Pancreas (tissue), 10 donors: ENCODE data around the gene CITED4. TPM values are rescaled to one million over a fixed set of nuclear protein-coding genes. Genes with fewer than 3 reads are reported as not detected.

ENCODE experiments used
- ATAC-seq, 4 donors: fragments of 200-7000 bp; cut with Tn5 transposase; one replicate each; pipeline versions ENCODE4 v1.8.0 to v1.9.1; 2020; ENCODE audit warnings: mild to moderate bottlenecking in 4 of 4, moderate library complexity in 4 of 4
- DNase-seq, 6 donors: peaks; one replicate each; pipeline ENCODE4 v3.0.0-alpha.2; 2020
- FAIRE-seq: peaks from 2 replicates; lab custom pipeline; 2012; peaks lifted over from hg19 to GRCh38; lab: Jason Lieb, UNC
- H3K27ac ChIP-seq, 4 donors: fragments of 200-600 bp; sonication (generic); 1 replicate in 3 of 4; 2 replicates in 1 of 4; pipeline versions ENCODE4 v1.5.0 to v1.8.0; 2020
- H3K27me3 ChIP-seq, 4 donors: fragments of 200-600 bp; one replicate each; pipeline ENCODE4 v1.8.0; 2021
- H3K36me3 ChIP-seq, 3 donors: fragments of 200-600 bp; sonication (generic) in 1 of 3; one replicate each; pipeline versions ENCODE4 v1.5.0 to v1.8.0; 2020 to 2021
- H3K4me1 ChIP-seq, 3 donors: fragments of 200-600 bp; one replicate each; pipeline ENCODE4 v1.8.0; 2021
- H3K4me3 ChIP-seq, 4 donors: fragments of 200-600 bp; sonication (generic) in 2 of 4; one replicate each; pipeline versions ENCODE4 v1.5.0 to v1.8.0; 2020 to 2021
- H3K9me3 ChIP-seq, 4 donors: fragments of 200-600 bp; one replicate each; pipeline ENCODE4 v1.8.0; 2021
- WGBS, 2 donors: extraction: QIAGEN DNeasy Blood & Tissue Kit; methylation state at CpG; one replicate each; pipeline ENCODE4 v1.1.7; 2013; 5-methylcytosine and 5-hydroxymethylcytosine counted together
- intact Hi-C, 3 donors: fragments of 100-400 bp; cut with DNase I; formaldehyde crosslinking; loops; one replicate each; pipeline versions ENCODE4 v1.11.1 to v1.14.2; 2022
- polyA plus RNA-seq, 2 donors: library from polyadenylated mRNA; stranded (reverse); fragments of 200-250 nt; gene quantifications; one replicate each; pipeline ENCODE4 v1.2.3, GENCODE V29; 2013
- total RNA-seq, 6 donors: library from RNA; stranded (reverse); fragmentation: NEBNext Ultra II Directional in 4 of 6; extraction: Animal tissue kit (Norgen Biotek cat#: 25700) in 4 of 6; gene quantifications; one replicate each; pipeline versions ENCODE4 v1.2.1 to v1.2.4, GENCODE V29; 2021 to 2023
- TF ChIP-seq, protein P1 (sequence below), 4 donors: fragments of 200-600 bp; sonication (generic) in 3 of 4; IDR thresholded peaks; one replicate each; pipeline versions ENCODE4 v1.5.0 to v1.8.0; 2021; ENCODE audit warnings: antibody characterized with exemption in 4 of 4
- donor health status: healthy with polysubstance abuse.
- donor health status: DM: no; HTN: no; CAD: no; lungs with moderate emphysema.
- donor health status: DM: no; HTN: no; CAD: no.
- donor health status: control.
- donor health status: control.
- donor health status: Bipolar disorder and iron deficiency.
- donor health status: DM: yes; HTN: yes; CAD: no.
- donor health status: DM: no; HTN: no; CAD: no.
- donor health status: DM: no; HTN: no; CAD: no.
- donor health status: DM: yes; HTN: yes; CAD: no.

CITED4 gene
- total and polyA plus RNA-seq, 8 donors = 41.1 to 81.2 (median 51.1) TPM

DNA sequence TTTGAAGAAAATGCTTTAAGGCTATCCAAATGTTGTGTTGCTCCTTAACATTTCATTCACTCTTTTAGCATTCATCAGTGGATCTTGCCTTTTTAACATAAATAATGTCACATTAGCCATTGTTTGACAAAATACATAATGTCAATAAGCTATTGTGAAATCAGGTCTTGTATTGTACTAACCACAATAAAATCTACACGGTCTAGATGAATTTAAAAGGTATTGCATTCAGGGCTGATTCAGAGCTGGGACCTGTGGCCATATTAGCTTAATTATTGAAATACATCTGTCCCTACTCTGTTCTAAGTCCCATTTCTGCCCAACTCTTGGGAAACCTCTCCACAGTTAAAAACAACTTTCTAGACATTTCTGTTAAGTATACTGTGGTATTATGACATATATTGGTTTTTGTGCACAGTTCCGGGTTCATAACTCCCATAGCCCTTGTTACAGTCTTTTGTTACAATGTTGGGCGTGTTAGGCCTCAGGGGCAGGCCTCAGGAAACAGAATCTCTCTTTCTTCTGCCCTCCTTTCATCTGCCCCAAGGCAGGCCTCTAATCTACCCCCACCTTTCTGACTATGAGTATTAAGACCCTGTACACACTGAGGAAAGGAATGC is 44.7 kb upstream of the CITED4 start:
- no peaks in the 10 kb centered on the region for H3K9me3 ChIP-seq
- intact Hi-C loops = no loop called here
- FAIRE-seq (no peak), DNase-seq (no peak), ATAC-seq (no peak)
- no peak overlapping the region for H3K4me3 ChIP-seq
- no peaks in the 10 kb centered on the region for H3K4me1 ChIP-seq
- TF ChIP-seq, protein P1, sequence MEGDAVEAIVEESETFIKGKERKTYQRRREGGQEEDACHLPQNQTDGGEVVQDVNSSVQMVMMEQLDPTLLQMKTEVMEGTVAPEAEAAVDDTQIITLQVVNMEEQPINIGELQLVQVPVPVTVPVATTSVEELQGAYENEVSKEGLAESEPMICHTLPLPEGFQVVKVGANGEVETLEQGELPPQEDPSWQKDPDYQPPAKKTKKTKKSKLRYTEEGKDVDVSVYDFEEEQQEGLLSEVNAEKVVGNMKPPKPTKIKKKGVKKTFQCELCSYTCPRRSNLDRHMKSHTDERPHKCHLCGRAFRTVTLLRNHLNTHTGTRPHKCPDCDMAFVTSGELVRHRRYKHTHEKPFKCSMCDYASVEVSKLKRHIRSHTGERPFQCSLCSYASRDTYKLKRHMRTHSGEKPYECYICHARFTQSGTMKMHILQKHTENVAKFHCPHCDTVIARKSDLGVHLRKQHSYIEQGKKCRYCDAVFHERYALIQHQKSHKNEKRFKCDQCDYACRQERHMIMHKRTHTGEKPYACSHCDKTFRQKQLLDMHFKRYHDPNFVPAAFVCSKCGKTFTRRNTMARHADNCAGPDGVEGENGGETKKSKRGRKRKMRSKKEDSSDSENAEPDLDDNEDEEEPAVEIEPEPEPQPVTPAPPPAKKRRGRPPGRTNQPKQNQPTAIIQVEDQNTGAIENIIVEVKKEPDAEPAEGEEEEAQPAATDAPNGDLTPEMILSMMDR (IDR thresholded peaks at IDR 0.05) = no peak
- WGBS, 2 donors = 81 to 85% methylated on average over 3 of the region's 3 CpGs
- H3K27me3 ChIP-seq = no peaks in the 10 kb centered on the region
- no peaks in the 10 kb centered on the region for H3K36me3 ChIP-seq
- no peak overlapping the region for H3K27ac ChIP-seq

DNA sequence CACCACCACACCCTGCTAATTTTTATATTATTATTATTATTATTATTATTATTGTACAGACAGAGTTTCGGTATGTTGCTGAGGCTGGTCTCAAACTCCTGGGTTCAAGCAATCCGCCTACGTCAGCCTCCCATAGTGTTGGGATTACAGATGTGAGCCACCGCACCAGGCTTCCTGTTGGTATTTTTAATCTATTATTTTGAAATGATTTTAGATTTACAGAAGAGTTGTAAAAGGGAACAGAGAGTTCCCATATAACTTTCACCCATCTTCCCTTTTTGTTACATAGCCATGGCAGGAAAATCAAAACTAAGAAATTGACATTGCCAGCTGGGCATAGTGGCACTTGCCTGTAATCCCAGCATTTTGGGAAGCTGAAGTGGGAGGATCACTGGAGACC is 42.9 kb upstream of the CITED4 start:
- no peak for FAIRE-seq
- intact Hi-C loops = no loop called here
- TF ChIP-seq, protein P1 (IDR thresholded peaks at IDR 0.05) = no peak
- no peak for ATAC-seq
- no peaks in the 10 kb centered on the region for H3K9me3 ChIP-seq
- no peak overlapping the region for H3K27ac ChIP-seq
- no peaks in the 10 kb centered on the region for H3K27me3 ChIP-seq
- no peak overlapping the region for H3K4me3 ChIP-seq
- DNase-seq = no peak
- WGBS, 2 donors = 86 to 93% methylated on average over 4 of the region's 4 CpGs
- no peaks in the 10 kb centered on the region for H3K4me1 ChIP-seq
- no peaks in the 10 kb centered on the region for H3K36me3 ChIP-seq

DNA sequence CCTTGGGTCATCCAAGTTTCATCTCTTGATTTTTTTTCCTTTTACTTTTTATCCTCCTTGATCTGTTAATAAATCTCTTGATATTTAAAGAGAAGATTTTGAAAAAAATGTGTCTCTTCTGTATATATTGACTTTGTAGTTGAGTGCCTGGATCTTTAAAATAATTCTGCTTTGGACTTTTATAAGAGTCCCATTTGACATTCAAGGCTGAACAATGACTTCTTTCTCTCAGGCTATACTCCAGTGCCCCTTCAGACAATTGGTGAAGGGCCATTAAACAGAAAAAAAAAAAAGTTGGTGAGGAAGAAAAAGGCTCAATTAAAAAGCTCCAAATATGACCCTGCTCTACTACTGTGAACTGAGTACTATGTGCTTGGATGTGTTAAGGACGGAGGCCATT is 40.9 kb upstream of the CITED4 start:
- intact Hi-C loops = no loop called here
- H3K27me3 ChIP-seq = no peaks in the 10 kb centered on the region
- TF ChIP-seq, protein P1 (IDR thresholded peaks at IDR 0.05) = no peak
- 91 to 95% methylated on average over 1 of the region's 1 CpG for WGBS, 2 donors
- FAIRE-seq (no peak), DNase-seq (no peak), ATAC-seq (no peak)
- H3K36me3 ChIP-seq = no peaks in the 10 kb centered on the region
- H3K27ac ChIP-seq = no peak overlapping the region
- H3K9me3 ChIP-seq = no peaks in the 10 kb centered on the region
- H3K4me1 ChIP-seq = peaks cover 0 to 8% (median 0%) of the 10 kb centered on the region in 3 donors
- no peak overlapping the region for H3K4me3 ChIP-seq

DNA sequence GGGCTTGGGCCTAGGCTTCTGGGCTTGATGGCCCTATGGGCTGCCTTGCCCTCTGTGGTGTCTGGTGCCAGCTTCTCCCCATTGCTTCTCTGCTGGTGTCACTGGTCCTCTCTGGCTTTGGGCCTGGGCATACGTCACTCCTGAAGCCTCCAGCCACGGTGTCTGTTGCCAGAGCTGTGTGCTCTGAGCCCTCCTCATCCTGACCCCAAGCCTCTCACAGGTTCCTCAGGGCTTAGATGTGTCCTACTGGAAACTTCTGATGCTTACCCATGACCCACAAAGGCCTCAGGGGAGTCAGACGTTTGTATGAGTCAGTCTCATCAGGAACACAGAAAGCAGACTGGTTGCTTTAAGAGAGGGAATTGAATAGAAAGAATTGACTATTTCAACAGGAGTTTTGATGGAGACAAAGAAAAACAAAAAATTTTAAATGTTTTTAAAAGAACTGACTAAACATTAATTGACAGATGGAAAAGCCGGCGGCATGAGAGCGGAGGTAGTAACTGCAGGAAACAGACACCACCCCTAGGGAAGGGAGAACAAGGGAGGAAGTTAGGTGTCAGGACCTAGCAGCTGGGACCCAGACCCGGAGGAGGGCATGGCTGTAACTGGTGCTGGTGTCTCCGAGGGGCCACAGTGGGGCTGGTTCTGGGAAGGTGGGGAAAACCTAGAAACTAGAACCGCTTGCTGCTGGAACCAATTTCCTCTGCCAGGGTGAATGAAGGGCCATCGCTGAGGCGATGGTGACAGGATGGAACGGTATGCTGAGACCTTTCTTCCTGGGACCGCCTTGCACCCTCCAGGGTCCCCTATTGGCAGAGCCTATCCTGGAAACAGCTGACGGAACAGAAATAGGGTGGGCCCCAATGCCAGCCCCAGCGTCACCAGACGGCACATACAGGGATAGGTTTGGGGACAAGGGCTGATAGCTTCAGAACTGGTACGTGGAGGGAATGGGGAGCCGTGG is 40.0 kb upstream of the CITED4 start:
- 83 to 84% methylated on average over 18 of the region's 18 CpGs for WGBS, 2 donors
- TF ChIP-seq, protein P1 (IDR thresholded peaks at IDR 0.05) = no peak
- no peaks in the 10 kb centered on the region for H3K27me3 ChIP-seq
- peak overlapping the region in 1 of 4 donors; percentile 25 for H3K27ac ChIP-seq
- H3K36me3 ChIP-seq = no peaks in the 10 kb centered on the region
- intact Hi-C loops = no loop called here
- no peak overlapping the region for H3K4me3 ChIP-seq
- no peak for DNase-seq
- FAIRE-seq = no peak
- peaks cover 0 to 10% (median 0%) of the 10 kb centered on the region in 3 donors for H3K4me1 ChIP-seq
- no peaks in the 10 kb centered on the region for H3K9me3 ChIP-seq
- peak in 1 of 4 donors; percentile 13 for ATAC-seq
